IPS-11a (cell line): ENCODE results near the gene EPM2AIP1.
"Not testable (repeated sequence)": the region's sequence is repeated elsewhere in the genome, so short reads cannot be mapped to it uniquely, and the experiment has no call there.

Experiments
- H3K4me3 ChIP-seq: one replicate; pipeline ENCODE4 v1.5.1; 2013; ENCODE audit warnings: low read depth, low read length, control low read depth

EPM2AIP1 gene

DNA sequence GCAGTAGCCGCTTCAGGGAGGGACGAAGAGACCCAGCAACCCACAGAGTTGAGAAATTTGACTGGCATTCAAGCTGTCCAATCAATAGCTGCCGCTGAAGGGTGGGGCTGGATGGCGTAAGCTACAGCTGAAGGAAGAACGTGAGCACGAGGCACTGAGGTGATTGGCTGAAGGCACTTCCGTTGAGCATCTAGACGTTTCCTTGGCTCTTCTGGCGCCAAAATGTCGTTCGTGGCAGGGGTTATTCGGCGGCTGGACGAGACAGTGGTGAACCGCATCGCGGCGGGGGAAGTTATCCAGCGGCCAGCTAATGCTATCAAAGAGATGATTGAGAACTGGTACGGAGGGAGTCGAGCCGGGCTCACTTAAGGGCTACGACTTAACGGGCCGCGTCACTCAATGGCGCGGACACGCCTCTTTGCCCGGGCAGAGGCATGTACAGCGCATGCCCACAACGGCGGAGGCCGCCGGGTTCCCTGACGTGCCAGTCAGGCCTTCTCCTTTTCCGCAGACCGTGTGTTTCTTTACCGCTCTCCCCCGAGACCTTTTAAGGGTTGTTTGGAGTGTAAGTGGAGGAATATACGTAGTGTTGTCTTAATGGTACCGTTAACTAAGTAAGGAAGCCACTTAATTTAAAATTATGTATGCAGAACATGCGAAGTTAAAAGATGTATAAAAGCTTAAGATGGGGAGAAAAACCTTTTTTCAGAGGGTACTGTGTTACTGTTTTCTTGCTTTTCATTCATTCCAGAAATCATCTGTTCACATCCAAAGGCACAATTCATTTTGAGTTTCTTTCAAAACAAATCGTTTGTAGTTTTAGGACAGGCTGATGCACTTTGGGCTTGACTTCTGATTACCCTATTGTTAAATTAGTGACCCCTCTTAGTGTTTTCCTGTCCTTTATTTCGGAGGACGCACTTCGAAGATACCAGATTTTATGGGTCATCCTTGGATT lies 674 bp upstream of the EPM2AIP1 start, which contains the start of gene MLH1:
Gene MLH1, plus strand, starts transcription at position 193 of the 958 bp plus-strand sequence. Its CDS starts 30 bp downstream, at position 223.
- H3K4me3 ChIP-seq = peak within 1 kb of the TSS; percentile 83

DNA sequence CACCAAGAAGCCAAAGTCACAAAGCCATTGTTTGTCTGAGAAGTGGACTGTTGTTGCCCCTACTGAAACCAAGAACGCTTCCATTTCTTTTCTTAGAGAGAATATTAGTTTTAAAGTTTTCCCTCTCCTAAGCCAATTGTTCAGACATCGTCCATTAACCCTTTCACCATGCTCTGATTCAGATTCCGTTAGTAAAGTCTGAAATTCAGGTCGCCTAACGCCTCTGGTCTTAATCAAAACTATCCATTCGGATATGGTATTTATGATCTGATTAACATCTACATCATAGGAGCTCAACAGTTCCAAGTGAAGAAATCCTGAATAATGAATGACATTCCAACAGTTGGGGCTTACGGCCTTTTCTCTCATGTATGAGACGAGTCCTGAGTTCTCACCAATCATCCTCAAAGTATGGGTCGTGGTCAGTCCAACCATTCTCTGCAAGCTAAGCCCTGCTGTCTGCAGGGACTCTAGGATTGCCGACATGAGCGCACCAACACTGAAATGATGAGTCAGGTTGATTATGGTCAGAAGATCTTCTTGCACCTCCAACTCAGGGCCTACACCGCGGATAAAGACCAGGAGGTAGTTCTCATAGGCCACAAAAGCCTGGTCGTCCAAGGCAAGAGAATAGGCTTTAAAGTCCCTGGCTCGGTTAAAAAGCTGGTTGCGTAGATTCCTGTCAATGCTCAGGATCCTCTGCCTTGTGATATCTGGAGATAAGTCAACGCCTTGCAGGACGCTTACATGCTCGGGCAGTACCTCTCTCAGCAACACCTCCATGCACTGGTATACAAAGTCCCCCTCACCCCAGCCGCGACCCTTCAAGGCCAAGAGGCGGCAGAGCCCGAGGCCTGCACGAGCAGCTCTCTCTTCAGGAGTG lies 767 bp downstream of the EPM2AIP1 start:
- H3K4me3 ChIP-seq = peak overlapping the region; percentile 83

DNA sequence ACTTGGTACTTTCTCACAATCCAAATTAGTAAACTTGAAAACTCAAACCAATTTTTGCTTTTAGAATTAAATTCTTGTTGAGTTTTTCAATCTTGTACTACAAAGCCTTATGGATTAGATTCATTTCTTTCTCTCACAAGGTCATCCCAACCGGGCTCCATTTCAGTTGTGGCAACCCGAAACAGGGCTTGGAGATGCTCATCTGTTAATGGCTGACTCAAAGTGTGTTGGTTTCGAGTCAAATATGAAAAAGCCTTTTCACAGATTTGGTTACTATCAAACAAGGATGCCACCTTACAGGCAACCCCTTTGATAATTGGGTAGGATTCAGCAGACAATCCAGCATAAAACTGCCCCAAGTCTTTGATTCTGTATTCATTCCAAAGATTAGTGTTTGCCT lies 1.8 kb downstream of the EPM2AIP1 start:
- peak overlapping the region; percentile 83 for H3K4me3 ChIP-seq

DNA sequence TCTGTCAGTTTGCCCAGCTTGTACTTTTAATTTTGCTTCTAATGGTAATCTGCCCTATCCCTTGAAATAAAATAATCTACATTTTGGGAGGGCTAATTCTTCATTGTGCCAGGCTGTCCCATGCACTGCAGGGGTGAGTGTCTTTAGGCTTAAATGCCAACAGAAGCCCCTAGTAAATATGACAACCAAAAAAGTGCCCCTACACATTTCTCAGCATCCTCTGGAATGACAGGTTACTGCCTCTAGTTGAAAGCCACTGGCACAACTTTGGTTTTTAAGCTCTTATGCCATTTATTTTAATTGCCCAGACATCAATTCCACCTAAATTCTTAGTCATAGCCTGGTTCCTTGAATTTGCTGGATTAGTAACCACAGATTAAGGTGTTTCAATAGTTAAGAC lies 3.4 kb downstream of the EPM2AIP1 start:
- H3K4me3 ChIP-seq = no peak overlapping the region

DNA sequence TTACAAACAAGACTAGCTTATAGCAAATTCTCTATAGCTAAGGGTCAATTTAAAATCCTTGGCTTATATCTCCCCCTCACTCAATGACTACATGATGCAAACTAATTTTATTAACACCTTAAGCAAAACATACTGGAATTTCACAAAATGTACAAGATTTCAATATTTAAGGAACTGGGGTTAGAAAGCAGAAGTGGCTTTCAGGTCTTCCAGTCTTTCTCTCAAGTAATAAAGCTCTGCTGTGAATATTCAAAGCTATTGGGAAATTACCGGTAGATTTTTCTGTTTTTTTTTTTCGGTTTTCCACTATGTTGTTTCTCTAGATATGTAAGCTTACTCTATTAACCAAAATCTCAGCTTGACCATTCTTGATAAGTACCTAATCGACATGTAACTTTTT lies 3.9 kb downstream of the EPM2AIP1 start:
- H3K4me3 ChIP-seq = no peak overlapping the region

DNA sequence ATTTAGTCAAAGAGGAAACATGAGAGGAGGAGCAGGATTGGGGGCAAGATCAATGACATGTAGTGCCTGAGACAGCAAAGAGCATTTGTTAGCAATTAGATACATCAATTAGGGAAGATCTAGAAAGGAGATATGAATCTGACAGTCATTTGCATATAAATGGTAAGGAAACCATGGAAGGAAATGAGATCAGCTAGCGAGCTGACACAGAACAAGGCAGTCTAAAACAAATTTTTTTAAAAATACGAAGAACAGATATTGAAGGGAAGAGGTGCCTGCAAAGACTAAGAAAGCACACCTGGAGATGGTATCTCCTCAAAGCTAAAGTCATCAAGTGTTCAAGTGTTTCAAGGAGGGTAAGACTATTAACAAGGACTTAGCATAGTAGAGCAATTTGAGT lies 4.6 kb downstream of the EPM2AIP1 start:
- H3K4me3 ChIP-seq = no peak overlapping the region

DNA sequence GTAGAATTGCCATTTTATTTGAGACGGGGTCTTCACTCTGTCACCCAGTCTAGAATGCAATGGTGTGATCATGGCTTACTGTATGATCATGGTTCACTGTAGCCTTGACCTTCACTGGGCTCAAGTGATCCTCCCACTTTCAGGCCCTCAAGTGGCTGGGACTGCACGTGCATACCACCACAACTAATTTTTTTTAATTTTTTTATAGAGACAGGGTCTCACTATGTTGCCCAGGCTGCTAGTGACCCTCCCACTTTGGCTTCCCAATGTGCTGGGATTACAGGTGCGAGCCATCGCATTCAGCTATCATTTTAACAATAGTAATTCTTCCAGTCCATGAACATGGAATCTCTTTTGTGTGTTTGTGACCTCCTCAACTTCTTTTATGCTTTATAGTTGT lies 11.9 kb downstream of the EPM2AIP1 start:
- no peak overlapping the region for H3K4me3 ChIP-seq

DNA sequence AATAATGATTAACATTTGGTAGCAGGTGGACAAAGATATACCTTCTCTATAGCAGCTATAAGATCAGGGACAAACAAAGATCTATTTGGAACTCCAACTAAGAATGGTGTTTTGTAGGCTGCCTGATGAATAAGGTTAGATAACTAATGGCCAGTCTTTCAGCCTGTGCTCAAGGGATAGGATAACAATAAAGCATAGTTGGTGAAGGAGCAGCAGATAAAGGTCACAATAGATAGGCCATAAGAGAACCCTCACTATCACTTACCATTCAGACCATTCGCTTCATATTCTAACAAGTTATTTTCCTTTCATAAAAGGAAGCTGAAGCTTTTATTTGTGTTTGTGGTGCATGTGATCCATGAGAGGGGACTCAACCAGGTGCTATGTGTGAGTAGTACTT lies 19.8 kb downstream of the EPM2AIP1 start:
- no peak overlapping the region for H3K4me3 ChIP-seq

DNA sequence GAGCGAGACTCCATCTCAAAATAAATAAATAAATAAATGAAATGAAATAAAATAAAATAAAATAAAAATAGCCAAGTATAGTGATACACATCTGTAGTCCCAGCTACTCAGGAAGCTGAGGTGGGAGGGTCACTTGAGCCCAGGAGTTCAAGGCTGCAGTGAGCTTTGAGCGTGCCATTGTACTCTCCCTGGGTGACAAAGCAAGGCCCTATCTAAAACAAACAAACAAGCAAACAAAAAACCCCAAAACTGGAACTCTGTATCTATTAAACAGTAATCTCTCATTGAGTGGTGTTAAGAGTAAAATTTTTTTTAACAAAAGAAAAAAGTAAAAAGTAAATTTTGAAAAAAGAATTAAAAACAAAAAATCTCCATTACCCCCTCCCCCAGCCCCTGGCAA lies 20.8 kb downstream of the EPM2AIP1 start:
- no peak overlapping the region for H3K4me3 ChIP-seq

DNA sequence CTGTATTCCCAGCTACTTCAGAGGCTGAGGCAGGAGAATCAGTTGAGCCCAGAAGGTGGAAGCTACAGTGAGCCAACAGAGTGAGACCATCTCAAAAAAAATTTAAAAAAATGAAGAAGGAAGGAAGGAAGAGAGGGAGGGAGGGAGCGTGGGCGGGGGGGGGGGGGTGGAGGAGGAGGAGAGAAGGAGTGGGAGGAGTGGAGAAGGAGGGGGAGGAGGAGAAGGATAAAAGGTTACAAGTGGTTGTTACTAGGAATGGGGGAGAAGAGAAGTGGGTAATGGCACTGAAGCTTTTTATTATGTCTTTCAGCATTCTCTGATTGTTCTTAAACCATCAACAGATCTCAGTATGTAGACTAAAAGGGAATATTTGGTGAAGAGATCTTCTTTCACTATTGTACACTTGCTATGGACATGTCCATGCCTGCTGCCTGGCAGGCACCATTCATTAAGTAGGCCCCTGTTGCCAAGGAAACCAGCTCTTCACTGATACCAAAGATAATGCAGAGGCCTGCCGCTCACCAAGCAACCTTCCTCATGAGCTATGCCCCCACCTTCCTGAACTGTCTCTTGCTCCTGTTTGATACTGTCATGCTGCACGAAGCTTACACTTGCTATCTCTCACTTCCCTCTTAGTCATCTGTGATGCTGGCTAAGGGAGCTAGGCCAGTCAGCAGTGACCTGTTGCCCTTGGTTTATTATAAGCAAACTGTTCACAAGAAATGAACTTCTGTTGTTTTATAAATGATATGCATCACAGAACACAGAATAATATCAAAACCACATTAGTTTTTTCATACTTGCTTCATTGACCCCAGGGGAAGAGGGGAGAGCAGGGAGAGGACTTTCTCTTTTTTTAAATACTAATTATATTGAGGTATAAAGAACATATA lies 23.1 kb downstream of the EPM2AIP1 start:
- H3K4me3 ChIP-seq = no peak overlapping the region

DNA sequence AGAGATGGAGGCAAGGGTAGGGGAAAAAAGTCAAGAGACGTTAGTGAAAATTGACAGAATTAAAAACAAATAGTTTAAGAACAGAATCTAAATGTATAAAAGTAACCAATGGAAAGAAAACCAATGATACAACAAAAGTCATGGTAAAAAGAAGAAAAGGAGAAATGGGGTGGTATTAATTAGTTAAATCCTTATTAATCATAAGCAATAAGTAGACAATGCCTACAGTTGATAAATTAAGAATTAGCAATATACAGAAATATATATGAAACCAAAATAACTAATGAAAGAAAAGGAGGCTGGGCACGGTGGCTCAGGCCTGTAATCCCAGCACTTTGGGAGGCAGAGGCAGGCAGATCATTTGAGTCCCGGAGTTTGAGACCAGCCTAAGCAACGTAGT lies 23.8 kb downstream of the EPM2AIP1 start:
- no peak overlapping the region for H3K4me3 ChIP-seq

DNA sequence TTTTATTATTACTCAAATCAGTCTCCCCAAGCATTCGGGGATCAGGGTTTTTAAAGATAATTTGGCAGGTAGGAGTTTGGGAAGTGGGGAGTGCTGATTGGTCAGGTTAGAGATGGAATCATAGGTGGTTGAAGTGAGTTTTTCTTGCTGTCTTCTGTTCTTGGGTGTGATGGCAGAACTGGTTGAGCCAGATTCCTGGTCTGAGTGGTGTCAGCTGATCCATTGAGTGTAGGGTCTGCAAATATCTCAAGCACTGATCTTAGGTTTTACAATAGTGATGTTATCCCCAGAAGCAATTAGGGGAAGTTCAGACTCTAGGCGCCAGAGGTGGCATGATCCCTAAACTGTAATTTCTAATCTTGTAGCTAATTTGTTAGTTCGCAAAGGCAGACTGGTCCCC lies 27.5 kb downstream of the EPM2AIP1 start:
- H3K4me3 ChIP-seq = no peak overlapping the region

DNA sequence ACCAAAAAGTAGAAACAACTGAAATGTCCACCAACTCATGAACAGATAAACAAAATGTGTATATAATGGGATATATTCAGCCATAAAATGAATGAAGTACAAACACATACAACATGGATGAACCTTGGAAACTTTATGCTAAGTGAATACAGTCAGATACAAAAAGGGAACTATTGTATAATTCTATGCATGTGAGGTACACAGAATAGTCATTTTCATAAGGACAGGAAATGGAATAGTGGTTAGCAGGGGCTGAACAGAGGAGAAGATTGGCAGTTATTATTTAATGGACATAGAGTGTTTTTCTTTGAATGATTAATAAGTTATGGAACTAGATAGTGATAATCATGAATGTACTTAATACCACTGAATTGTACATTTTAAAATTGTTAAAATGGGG lies 28.1 kb downstream of the EPM2AIP1 start:
- no peak overlapping the region for H3K4me3 ChIP-seq

DNA sequence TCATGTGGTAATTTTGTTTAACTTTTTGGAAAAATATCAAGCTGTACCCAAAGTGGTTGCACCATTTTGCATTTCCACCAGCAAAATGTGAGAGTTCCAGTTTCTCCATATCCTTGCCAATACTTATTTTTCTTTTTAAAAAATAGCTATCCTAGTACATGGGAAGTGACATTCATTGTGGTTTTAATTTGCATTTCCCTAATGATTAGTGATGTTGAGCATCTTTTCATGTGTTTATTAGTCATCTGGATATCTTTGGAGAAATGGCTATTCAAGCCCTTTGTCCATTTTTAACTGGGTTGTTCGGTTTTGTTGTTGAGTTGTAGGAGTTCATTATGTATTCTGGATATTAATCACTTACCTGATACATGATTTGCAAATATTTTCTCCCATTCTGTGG lies 28.6 kb downstream of the EPM2AIP1 start:
- H3K4me3 ChIP-seq = no peak overlapping the region

DNA sequence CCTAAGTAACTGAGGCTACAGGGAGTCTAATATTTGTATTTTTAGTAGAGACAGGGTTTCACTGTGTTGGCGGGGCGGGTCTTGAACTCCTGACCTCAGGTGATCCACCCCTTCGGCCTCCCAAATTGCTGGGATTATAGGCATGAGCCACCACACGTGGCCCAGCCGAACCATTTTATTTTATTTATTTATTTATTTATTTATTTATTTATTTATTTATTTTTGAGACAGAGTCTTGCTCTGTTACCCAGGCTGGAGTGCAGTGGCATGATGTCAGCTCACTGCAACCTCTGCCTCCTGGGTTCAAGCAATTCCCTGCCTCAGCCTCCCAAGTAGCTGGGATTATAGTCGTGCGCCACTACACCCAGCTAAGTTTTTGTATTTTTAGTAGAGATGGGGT lies 29.9 kb downstream of the EPM2AIP1 start:
- H3K4me3 ChIP-seq = not testable (repeated sequence)

DNA sequence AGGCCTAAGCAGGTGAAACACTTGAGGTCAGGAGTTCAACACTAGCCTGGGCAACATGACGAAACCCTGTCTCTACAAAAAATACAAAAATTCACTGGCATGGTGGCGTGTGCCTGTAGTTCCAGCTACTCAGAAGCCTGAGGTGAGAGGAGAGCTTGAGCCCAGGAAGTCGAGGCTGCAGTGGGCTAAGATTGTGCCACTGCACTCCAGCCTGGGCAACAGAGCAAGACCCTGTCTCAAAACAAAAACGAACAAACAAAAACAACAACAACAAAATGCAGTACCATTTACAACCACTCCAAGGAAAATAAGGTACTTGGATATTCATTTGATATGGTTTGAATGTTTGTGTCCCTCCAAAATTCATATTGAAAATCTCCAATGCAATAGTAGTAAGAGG lies 32.4 kb downstream of the EPM2AIP1 start:
- H3K4me3 ChIP-seq = no peak overlapping the region

DNA sequence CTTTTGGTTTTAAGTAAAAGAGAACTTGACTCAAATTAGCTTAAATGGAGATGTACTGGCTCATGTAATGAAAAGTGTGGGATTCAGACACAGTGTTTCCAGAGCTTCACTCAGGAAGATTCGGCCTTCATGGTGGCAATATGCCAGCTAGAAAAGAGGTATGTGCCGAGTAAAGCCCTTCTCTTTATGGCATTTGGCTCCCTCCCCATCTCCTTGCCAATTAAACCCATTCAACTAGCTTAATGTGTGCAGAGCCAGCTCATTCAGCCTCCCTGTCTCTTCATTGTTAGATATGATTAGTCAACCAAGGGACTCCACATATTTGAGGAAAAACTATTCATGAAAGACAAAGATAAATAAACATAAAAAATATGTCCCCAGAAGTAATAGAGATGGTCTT lies 33.1 kb downstream of the EPM2AIP1 start:
- no peak overlapping the region for H3K4me3 ChIP-seq

DNA sequence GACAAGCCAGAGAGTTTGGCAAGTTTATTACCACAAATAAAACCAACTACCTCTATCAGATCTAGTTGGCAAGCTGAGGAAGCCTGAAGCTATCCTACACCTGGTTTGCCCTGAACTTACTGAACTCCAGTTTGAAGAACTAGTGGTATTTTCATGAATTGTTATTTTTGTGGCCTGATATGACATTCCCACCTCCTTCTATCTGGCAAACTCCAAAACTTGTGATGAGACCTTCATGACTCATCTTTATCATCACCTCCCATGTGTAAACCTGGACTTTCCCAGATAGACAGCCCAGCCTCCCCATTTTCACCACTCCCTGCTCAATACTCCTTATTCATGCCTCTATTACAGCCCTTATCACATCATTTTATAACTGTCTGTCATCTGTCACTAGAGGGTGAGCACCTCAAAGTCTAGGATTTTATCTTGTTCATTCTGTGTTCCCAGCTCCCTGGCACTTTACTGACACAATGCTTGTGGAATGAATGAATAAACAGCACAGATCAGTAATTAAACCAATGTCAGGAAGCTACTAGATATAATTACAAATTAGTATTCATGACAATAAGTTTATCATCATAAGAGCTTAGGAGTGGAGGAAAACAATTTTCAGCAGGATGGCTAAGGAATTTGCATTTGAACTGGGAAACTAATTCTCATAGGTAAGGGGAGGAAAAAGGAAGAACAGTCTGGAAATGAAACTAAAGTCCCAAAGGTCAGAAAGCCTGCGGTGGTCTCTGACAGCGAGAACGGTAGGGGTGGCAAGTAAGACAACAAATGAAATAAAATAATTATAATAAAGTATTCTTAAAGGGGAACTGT lies 34.9 kb downstream of the EPM2AIP1 start:
- no peak overlapping the region for H3K4me3 ChIP-seq

DNA sequence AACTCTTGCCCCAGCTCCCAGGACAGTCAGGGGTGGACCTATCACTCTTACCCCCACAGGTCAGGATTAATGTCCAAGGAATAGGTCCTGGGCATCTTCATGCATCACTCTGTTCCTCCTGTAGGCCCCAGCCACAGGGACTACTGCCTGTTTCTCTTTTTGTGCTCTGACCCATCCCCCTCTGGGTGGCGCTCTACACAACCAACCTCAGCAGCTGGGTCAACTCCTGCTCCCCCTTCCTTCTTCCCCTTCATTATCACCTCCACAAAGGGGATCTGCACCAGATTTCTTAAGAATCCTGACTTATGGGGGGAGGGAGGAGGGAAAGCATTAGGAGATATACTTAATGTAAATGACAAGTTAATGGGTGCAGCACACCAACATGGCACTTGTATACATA lies 35.9 kb downstream of the EPM2AIP1 start:
- H3K4me3 ChIP-seq = no peak overlapping the region

DNA sequence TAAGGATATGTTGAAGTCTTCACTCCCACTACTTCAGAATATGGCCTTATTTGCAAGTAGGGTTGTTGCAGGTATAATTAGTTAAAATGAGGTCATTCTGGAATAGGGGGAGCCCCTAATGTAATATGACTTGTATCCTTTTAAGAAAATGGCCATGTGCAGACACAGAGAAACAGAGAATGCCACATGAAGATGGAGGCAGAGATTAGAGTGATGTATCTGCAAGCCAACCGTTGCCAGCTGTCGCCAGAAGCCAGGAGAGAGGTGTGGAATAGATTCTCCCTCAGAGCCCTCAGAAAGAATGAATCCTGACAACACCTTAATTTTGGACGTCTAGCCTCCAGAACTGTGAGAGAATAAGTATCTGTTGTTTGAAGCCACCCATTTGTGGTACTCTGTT lies 36.8 kb downstream of the EPM2AIP1 start:
- no peak overlapping the region for H3K4me3 ChIP-seq
